OCI-LY3 (cell line): ENCODE data around the gene HK2.

Experiments used
- H2AFZ ChIP-seq: fragments of 200-600, 300-600 bp; shearing (Covaris generic); 2 replicates; pipeline ENCODE4 v1.6.0; 2014; ENCODE audit warnings: antibody characterized with exemption, low read depth, low read length
- H3K27ac ChIP-seq: fragments of 200-600, 300-600 bp; sonication (generic); 2 replicates; pipeline ENCODE4 v1.5.1; 2014; ENCODE audit warnings: mild to moderate bottlenecking, low read length, moderate library complexity, mixed read lengths
- H3K27me3 ChIP-seq: fragments of 200-600, 300-600 bp; sonication (generic); 2 replicates; pipeline ENCODE4 v1.6.1; 2014; ENCODE audit warnings: low read depth, low read length, mixed read lengths
- H3K36me3 ChIP-seq: fragments of 200-600, 300-600 bp; sonication (generic); replicated peaks from 2 replicates; pipeline ENCODE3; 2014; ENCODE audit warnings: low read depth, low read length, mixed read lengths
- H3K4me1 ChIP-seq: fragments of 300-600, 200-600 bp; sonication (generic); 2 replicates; pipeline ENCODE4 v1.6.1; 2014; ENCODE audit warnings: low read length, mixed read lengths
- H3K4me2 ChIP-seq: fragments of 200-600, 300-600 bp; sonication (generic); 2 replicates; pipeline ENCODE4 v1.6.1; 2014; ENCODE audit warnings: low read length, mixed read lengths
- H3K4me3 ChIP-seq: fragments of 300-600, 200-600 bp; sonication (generic); 2 replicates; pipeline ENCODE4 v1.5.1; 2014; ENCODE audit warnings: antibody characterized with exemption, mild to moderate bottlenecking, low read length, moderate library complexity
- H3K79me2 ChIP-seq: fragments of 300-600, 200-600 bp; shearing (Covaris generic); 2 replicates; pipeline ENCODE4 v1.6.1; 2014; ENCODE audit warnings: mild to moderate bottlenecking, low read length, mixed read lengths
- H3K9ac ChIP-seq: fragments of 300-600, 200-600 bp; shearing (Covaris generic); 2 replicates; pipeline ENCODE4 v1.6.0; 2014; ENCODE audit warnings: mild to moderate bottlenecking, low read length, moderate library complexity
- H3K9me3 ChIP-seq: fragments of 200-600, 300-600 bp; shearing (Covaris generic); 2 replicates; pipeline ENCODE4 v1.6.1; 2014; ENCODE audit warnings: low read length, mixed read lengths; ENCODE audit not compliant: insufficient read depth
- H4K20me1 ChIP-seq: fragments of 200-600, 300-600 bp; sonication (generic); 2 replicates; pipeline ENCODE4 v1.6.1; 2016; ENCODE audit warnings: low read length, mixed read lengths; ENCODE audit not compliant: insufficient read depth
- CTCF ChIP-seq: fragments of 200-600, 300-600 bp; sonication (generic); IDR thresholded peaks from 2 replicates; pipeline ENCODE4 v1.5.1; 2014; ENCODE audit warnings: antibody characterized with exemption, low read length, low read depth
- EZH2phosphoT487 ChIP-seq: fragments of 200-600 bp; shearing (Covaris generic); IDR thresholded peaks from 2 replicates; pipeline ENCODE4 v1.6.1; 2018; ENCODE audit warnings: antibody characterized with exemption, mixed run types, low read depth

Gene HK2

DNA sequence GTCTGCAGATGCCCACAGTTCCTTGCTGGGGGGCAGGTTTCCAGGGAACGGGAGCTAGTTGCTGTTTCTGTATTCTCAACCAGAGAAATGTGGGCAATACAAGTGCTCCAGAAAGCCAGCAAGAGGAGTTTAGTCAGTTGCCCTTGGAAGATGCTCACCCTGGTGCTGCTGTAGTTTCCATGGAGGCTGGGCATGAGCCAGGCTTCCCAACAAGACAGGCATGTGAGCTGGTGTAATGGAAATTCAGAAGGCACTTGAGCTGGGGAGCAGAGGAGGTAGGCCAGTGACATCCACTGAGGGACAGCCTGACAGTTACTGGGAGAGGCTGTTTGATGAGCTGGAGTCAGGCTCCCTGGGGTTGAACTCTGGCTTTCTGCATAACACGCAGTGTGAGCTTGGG lies 7.7 kb downstream of the HK2 start:
- H3K27me3 ChIP-seq: no peaks in the 10 kb centered on the region
- H3K4me2 ChIP-seq: no peak overlapping the region
- H3K27ac ChIP-seq: no peak overlapping the region
- peaks cover 43% of the 10 kb centered on the region for H3K36me3 ChIP-seq
- no peaks in the 10 kb centered on the region for H3K9me3 ChIP-seq
- no peak overlapping the region for H3K9ac ChIP-seq
- H3K4me1 ChIP-seq: peaks cover 33% of the 10 kb centered on the region
- no peak overlapping the region for H2AFZ ChIP-seq
- TF ChIP-seq EZH2phosphoT487: no peak
- TF ChIP-seq CTCF: no peak
- peaks cover 95% of the 10 kb centered on the region for H4K20me1 ChIP-seq
- no peak overlapping the region for H3K4me3 ChIP-seq
- peaks cover 97% of the 10 kb centered on the region for H3K79me2 ChIP-seq

DNA sequence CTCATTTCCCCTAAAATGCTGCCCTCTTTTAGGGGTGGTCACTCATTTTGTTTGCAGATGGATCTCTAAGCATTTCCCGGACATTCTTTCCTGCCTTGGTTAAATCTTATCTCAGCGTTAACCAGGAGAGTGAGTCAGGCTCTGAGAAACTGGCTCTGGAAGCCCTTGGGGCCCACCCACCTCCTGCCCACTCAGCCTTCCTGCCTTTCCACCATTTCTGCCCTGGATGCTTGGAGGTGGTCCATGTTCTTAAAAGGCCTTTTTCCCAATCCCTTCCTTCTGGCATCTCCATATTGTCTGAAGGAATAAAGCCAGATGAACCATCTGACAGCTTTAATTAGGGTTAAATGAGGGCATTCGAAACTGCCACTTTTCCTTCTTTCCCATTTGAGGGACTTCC lies 9.5 kb downstream of the HK2 start:
- Histone ChIP-seq H3K27ac (no peak overlapping the region), H4K20me1 (peaks cover 95% of the 10 kb centered on the region)

DNA sequence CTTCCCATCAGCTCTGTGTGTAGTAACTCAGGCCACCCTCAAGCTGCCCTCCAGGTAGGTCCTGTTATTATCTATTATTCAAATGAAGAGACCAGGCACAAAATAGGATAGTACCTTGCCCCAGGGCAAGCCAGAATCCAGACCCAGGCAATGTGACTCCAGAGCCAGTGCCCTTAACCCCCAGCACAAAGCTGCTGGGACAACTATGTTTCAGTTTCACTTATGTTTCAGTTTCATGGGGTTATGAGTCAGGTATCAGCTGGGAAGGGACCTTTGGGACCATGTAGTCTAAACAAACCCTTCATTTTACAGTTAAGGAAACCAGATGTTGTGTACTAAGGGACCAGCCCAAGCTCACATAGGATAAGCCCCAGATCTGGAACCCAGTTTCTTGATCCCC lies 10.0 kb downstream of the HK2 start:
- Histone ChIP-seq H3K27ac (no peak overlapping the region), H3K4me1 (peaks cover 50% of the 10 kb centered on the region), H3K79me2 (peaks cover 96% of the 10 kb centered on the region), H2AFZ (no peak overlapping the region), H3K36me3 (peaks cover 31% of the 10 kb centered on the region), H4K20me1 (peaks cover 95% of the 10 kb centered on the region), H3K4me2 (peak overlapping the region; percentile 65), H3K27me3 (no peaks in the 10 kb centered on the region), H3K9me3 (no peaks in the 10 kb centered on the region), H3K9ac (no peak overlapping the region), H3K4me3 (peak overlapping the region; percentile 26; the same call in 1 of the 2 replicates)
- TF ChIP-seq EZH2phosphoT487 (no peak), CTCF (no peak)

More for the DNA sequence above, 9.5 kb downstream of the HK2 start:
- Histone ChIP-seq H3K9me3 (no peaks in the 10 kb centered on the region), H3K4me2 (peak overlapping the region; percentile 65), H3K9ac (no peak overlapping the region), H3K4me3 (peak overlapping the region; percentile 26; the same call in 1 of the 2 replicates), H3K36me3 (peaks cover 31% of the 10 kb centered on the region), H3K79me2 (peaks cover 96% of the 10 kb centered on the region), H2AFZ (no peak overlapping the region), H3K4me1 (peaks cover 45% of the 10 kb centered on the region), H3K27me3 (no peaks in the 10 kb centered on the region)
- TF ChIP-seq EZH2phosphoT487 (no peak), CTCF (no peak)

DNA sequence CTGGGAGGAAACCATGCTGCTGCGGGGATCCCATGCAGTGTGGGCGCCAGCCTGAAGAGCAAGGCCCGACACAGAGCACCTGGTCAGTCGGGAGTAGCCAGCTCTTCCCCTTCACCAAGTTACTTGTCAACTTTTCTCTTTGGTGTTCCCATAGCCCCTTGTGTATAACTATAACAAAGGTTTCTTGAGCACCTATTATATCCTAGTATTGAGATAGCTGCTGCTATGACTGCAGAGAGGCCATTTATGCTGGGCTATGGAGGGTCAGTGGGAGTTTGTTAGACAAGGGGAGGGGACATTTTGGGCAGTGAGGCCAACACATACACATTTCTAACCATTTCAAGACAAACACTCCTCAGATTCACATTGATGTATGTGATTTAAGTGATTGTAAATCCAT lies 10.8 kb downstream of the HK2 start:
- H3K4me1 ChIP-seq: peaks cover 58% of the 10 kb centered on the region
- H4K20me1 ChIP-seq: peaks cover 97% of the 10 kb centered on the region
- H3K27ac ChIP-seq: no peak overlapping the region
- no peak overlapping the region for H3K9ac ChIP-seq
- H3K9me3 ChIP-seq: no peaks in the 10 kb centered on the region
- no peak for TF ChIP-seq CTCF
- no peak for TF ChIP-seq EZH2phosphoT487
- H3K4me3 ChIP-seq: no peak overlapping the region
- peaks cover 98% of the 10 kb centered on the region for H3K79me2 ChIP-seq
- H3K36me3 ChIP-seq: peaks cover 32% of the 10 kb centered on the region
- H3K27me3 ChIP-seq: no peaks in the 10 kb centered on the region
- no peak overlapping the region for H3K4me2 ChIP-seq
- no peak overlapping the region for H2AFZ ChIP-seq
